IMR-90 (cell line): ENCODE results near the gene TEX14. TPM values are rescaled to one million over a fixed set of nuclear protein-coding genes. Genes with fewer than 3 reads are reported as not detected.

ENCODE experiments used
- ATAC-seq: fragments of 200-7000 bp; cut with Tn5 transposase; 2 replicates; pipeline ENCODE4 v1.9.1; 2020; ENCODE audit warnings: low read depth, mild to moderate bottlenecking, moderate library complexity
- BruUV-seq: library from RNA; stranded (reverse); fragments of 400-500 nt; replicated peaks from 2 replicates; lab custom pipeline; 2021; lab: Mats Ljungman, UMichigan
- CTCF ChIA-PET: fragments of 300-600 bp; formaldehyde crosslinking; extraction: SDS; loops from one replicate; lab custom pipeline; 2021; ENCODE audit warnings: antibody characterized with exemption; lab: Yijun Ruan, JAX
- POLR2A ChIA-PET: fragments of 300-600 bp; sonication (Branson Sonifier 250); formaldehyde crosslinking; loops from one replicate; lab custom pipeline; 2022; ENCODE audit warnings: antibody characterized with exemption; ENCODE audit not compliant: unreplicated experiment; lab: Charles Lee
- DNase-seq: peaks from one replicate; pipeline ENCODE4 v3.0.0; 2013
- H2AFZ ChIP-seq: replicated peaks from 2 replicates; pipeline ENCODE3; 2013; ENCODE audit warnings: low read length, mild to moderate bottlenecking; ENCODE audit not compliant: poor library complexity
- H2AK5ac ChIP-seq: 2 replicates; pipeline ENCODE4 v1.6.1; 2013; ENCODE audit warnings: low read depth, low read length, inconsistent platforms
- H2AK9ac ChIP-seq: replicated peaks from 2 replicates; pipeline ENCODE3; 2013; ENCODE audit warnings: mild to moderate bottlenecking, low read depth, low read length, moderate library complexity; ENCODE audit not compliant: poor library complexity
- H2BK120ac ChIP-seq: 2 replicates; pipeline ENCODE4 v1.6.1; 2013; ENCODE audit warnings: low read depth, low read length, inconsistent platforms
- H2BK15ac ChIP-seq: 3 replicates; pipeline ENCODE4 v1.6.1; 2013; ENCODE audit warnings: low read depth, low read length, inconsistent platforms
- H2BK20ac ChIP-seq: 2 replicates; pipeline ENCODE4 v1.6.1; 2013; ENCODE audit warnings: low read depth, mild to moderate bottlenecking, inconsistent platforms, low read length, moderate library complexity
- H2BK5ac ChIP-seq: 2 replicates; pipeline ENCODE4 v1.6.1; 2013; ENCODE audit warnings: mild to moderate bottlenecking, low read depth, low read length, inconsistent platforms; ENCODE audit not compliant: poor library complexity, severe bottlenecking
- H3K14ac ChIP-seq: replicated peaks from 2 replicates; pipeline ENCODE4 v1.6.1; 2013; ENCODE audit warnings: low read depth, low read length, inconsistent platforms
- H3K18ac ChIP-seq: 2 replicates; pipeline ENCODE4 v1.6.1; 2013; ENCODE audit warnings: low read depth, low read length, control low read depth
- H3K23ac ChIP-seq: 2 replicates; pipeline ENCODE4 v1.6.1; 2013; ENCODE audit warnings: low read depth, low read length, inconsistent platforms
- H3K27ac ChIP-seq: 2 replicates; pipeline ENCODE4 v1.5.1; 2013; ENCODE audit warnings: mild to moderate bottlenecking, control low read depth, low read length; ENCODE audit not compliant: insufficient read depth
- H3K27me3 ChIP-seq: 2 replicates; pipeline ENCODE4 v1.6.1; 2013; ENCODE audit warnings: low read length; ENCODE audit not compliant: control insufficient read depth, insufficient read depth
- H3K36me3 ChIP-seq: 2 replicates; pipeline ENCODE4 v1.6.1; 2013; ENCODE audit warnings: low read length, mixed read lengths; ENCODE audit not compliant: control insufficient read depth, insufficient read depth
- H3K4ac ChIP-seq: 2 replicates; pipeline ENCODE4 v1.6.1; 2013; ENCODE audit warnings: low read depth, low read length, inconsistent platforms
- H3K4me1 ChIP-seq: 2 replicates; pipeline ENCODE4 v1.6.1; 2013; ENCODE audit warnings: low read length, mixed read lengths; ENCODE audit not compliant: control insufficient read depth, insufficient read depth
- H3K4me2 ChIP-seq: 2 replicates; pipeline ENCODE4 v1.6.1; 2013; ENCODE audit warnings: low read depth, mild to moderate bottlenecking, control low read depth, low read length, moderate library complexity
- H3K4me3 ChIP-seq: 2 replicates; pipeline ENCODE4 v1.5.1; 2013; ENCODE audit warnings: low read depth, mild to moderate bottlenecking, control low read depth, low read length, moderate library complexity; ENCODE audit not compliant: insufficient read depth
- H3K56ac ChIP-seq: 2 replicates; pipeline ENCODE4 v1.6.1; 2013; ENCODE audit warnings: low read length, inconsistent platforms; ENCODE audit not compliant: insufficient read depth; ENCODE audit errors: extremely low read depth
- H3K79me1 ChIP-seq, 2 experiments: 2 replicates each; pipeline ENCODE4 v1.6.1; 2013; ENCODE audit warnings: low read length in 2 of 2, inconsistent platforms in 1 of 2, low read depth in 1 of 2
- H3K9ac ChIP-seq: 2 replicates; pipeline ENCODE4 v1.6.1; 2013; ENCODE audit warnings: low read depth, low read length, control low read depth
- H3K9me1 ChIP-seq: 2 replicates; pipeline ENCODE4 v1.6.1; 2013; ENCODE audit warnings: low read length, inconsistent platforms; ENCODE audit not compliant: insufficient read depth
- H3K9me3 ChIP-seq: 2 replicates; pipeline ENCODE4 v1.6.1; 2013; ENCODE audit warnings: low read length; ENCODE audit not compliant: control insufficient read depth, insufficient read depth
- H4K20me1 ChIP-seq: 2 replicates; pipeline ENCODE4 v1.6.1; 2013; ENCODE audit warnings: low read length, inconsistent platforms; ENCODE audit not compliant: insufficient read depth
- H4K5ac ChIP-seq: 2 replicates; pipeline ENCODE4 v1.6.1; 2013; ENCODE audit warnings: mild to moderate bottlenecking, low read depth, low read length, control low read depth
- H4K8ac ChIP-seq, 2 experiments: 2 replicates each; pipeline ENCODE4 v1.6.1; 2013; ENCODE audit warnings: low read depth in 2 of 2, low read length in 2 of 2, control low read depth in 1 of 2, inconsistent platforms in 1 of 2
- H4K91ac ChIP-seq: 2 replicates; pipeline ENCODE4 v1.6.1; 2013; ENCODE audit warnings: low read depth, low read length, inconsistent platforms; ENCODE audit not compliant: insufficient read depth
- CHD1 ChIP-seq: IDR thresholded peaks from 2 replicates; pipeline ENCODE4 v1.6.1; 2012; ENCODE audit warnings: low read depth, low read length, improper control_type of control experiment
- FOS ChIP-seq: fragments of 150-350 bp; IDR thresholded peaks from 2 replicates; pipeline ENCODE4 v1.6.1; 2016; ENCODE audit warnings: low read depth, low read length
- MAZ ChIP-seq: IDR thresholded peaks from 2 replicates; pipeline ENCODE4 v1.6.1; 2012; ENCODE audit warnings: low read depth, mild to moderate bottlenecking, low read length, improper control_type of control experiment, moderate library complexity, borderline replicate concordance
- MXI1 ChIP-seq: IDR thresholded peaks from 2 replicates; pipeline ENCODE4 v1.6.1; 2012; ENCODE audit warnings: low read depth, mild to moderate bottlenecking, low read length, moderate library complexity, borderline replicate concordance
- NFE2L2 ChIP-seq: fragments of 150-350 bp; IDR thresholded peaks from 2 replicates; pipeline ENCODE4 v1.6.1; 2016; ENCODE audit warnings: low read depth, mild to moderate bottlenecking, low read length
- RCOR1 ChIP-seq: IDR thresholded peaks from 2 replicates; pipeline ENCODE4 v1.6.1; 2012; ENCODE audit warnings: mild to moderate bottlenecking, low read length, improper control_type of control experiment; ENCODE audit not compliant: insufficient replicate concordance
- RFX5 ChIP-seq: IDR thresholded peaks from 2 replicates; pipeline ENCODE4 v1.8.0; 2012; ENCODE audit warnings: low read depth, mild to moderate bottlenecking, low read length, moderate library complexity
- WGBS, 2 experiments: methylation state at CpG; one replicate each; pipeline versions ENCODE4 v1.1.5 to v1.1.7; 2013; ENCODE audit warnings: missing lambda C conversion rate in 2 of 2; ENCODE audit not compliant: insufficient read length in 1 of 2; ENCODE audit errors: extremely low coverage in 2 of 2; 5-methylcytosine and 5-hydroxymethylcytosine counted together
- dilution Hi-C: fragments of 300-500 bp; cut with HindIII; formaldehyde crosslinking; loops from one replicate; pipeline ENCODE4 v1.14.3; 2018; ENCODE audit warnings: low sequenced_read_pairs; ENCODE audit not compliant: unreplicated experiment
- in situ Hi-C: fragments of 300-500 bp; cut with MboI; formaldehyde crosslinking; loops from 3 replicates; pipeline ENCODE4 v1.14.3; 2019; ENCODE audit warnings: low sequenced_read_pairs, inconsistent platforms, mixed read lengths
- intact Hi-C: fragments of 100-400 bp; cut with micrococcal nuclease; formaldehyde crosslinking; loops from 2 replicates; pipeline ENCODE4 v1.10.0; 2022
- polyA plus RNA-seq, 3 experiments: library from polyadenylated mRNA; depleted of rRNA; stranded (reverse); fragments of >200 nt; gene quantifications; 2 replicates each; pipeline ENCODE4 v1.2.3, GENCODE V29; 2012; ENCODE audit warnings: low replicate concordance in 1 of 3
- total RNA-seq: library from RNA; depleted of rRNA; stranded (reverse); fragments of >200 nt; gene quantifications from 2 replicates; pipeline ENCODE4 v1.2.3, GENCODE V29; 2012

TEX14 gene
- total and polyA plus RNA-seq, 2 of the 4 experiments (the other 2 are of a cell fraction) = not detected

GRCh38 chr17:58538811-58539409 is 152.9 kb downstream of the TEX14 start:
- Histone ChIP-seq H3K4ac (no peak overlapping the region), H3K79me1 (no peaks in the 10 kb centered on the region), H2AK5ac (no peak overlapping the region), H3K36me3 (no peaks in the 10 kb centered on the region), H3K27me3 (peaks cover 50% of the 10 kb centered on the region), H4K20me1 (no peaks in the 10 kb centered on the region), H2BK20ac (no peak overlapping the region), H2AFZ (no peak overlapping the region), H2AK9ac (no peak overlapping the region), H3K27ac (no peak overlapping the region), H2BK15ac (no peak overlapping the region), H4K91ac (no peak overlapping the region), H3K14ac (no peak overlapping the region), H3K9ac (no peak overlapping the region), H3K4me3 (no peak overlapping the region), H3K9me3 (no peaks in the 10 kb centered on the region), H3K18ac (no peak overlapping the region), H2BK5ac (no peak overlapping the region), H4K5ac (no peak overlapping the region), H3K4me1 (peaks cover 5% of the 10 kb centered on the region; the same call in 1 of the 2 replicates), H4K8ac (no peak overlapping the region), H3K56ac (no peak overlapping the region), H3K4me2 (no peak overlapping the region), H3K9me1 (peaks cover 6% of the 10 kb centered on the region; the same call in 1 of the 2 replicates), H3K23ac (no peak overlapping the region), H2BK120ac (no peak overlapping the region)
- no CpG with 5 or more reads among the region's 6 CpGs for WGBS, 2 experiments
- POLR2A ChIA-PET = no interaction called here
- dilution Hi-C loops (no loop called here), intact Hi-C loops (no loop called here), in situ Hi-C loops (no loop called here)
- no peak for TF ChIP-seq FOS
- TF ChIP-seq CHD1 = no peak
- no peak for TF ChIP-seq MXI1
- TF ChIP-seq NFE2L2 = no peak
- TF ChIP-seq RFX5 = no peak
- no peak for TF ChIP-seq RCOR1
- TF ChIP-seq MAZ = no peak
- ATAC-seq (no peak), DNase-seq (no peak)
- BruUV-seq = no TSS peak
- CTCF ChIA-PET = no interaction called here
